Thoracic aorta (tissue), 2 donors: Measurements from ENCODE around the gene CACNA1B. TPM values are rescaled to one million over a fixed set of nuclear protein-coding genes. Genes with fewer than 3 reads are reported as not detected.

Source experiments
- ATAC-seq: fragments of 150-250 bp; one replicate; pipeline ENCODE4 v1.8.0; 2017; ENCODE audit warnings: low read depth; ENCODE audit not compliant: insufficient number of reproducible peaks, low FRiP score
- DNase-seq: peaks from one replicate; pipeline ENCODE4 v3.0.0-alpha.2; 2020; ENCODE audit warnings: low spot score
- H3K27ac ChIP-seq, 2 donors: fragments of 200-600 bp; sonication (generic); 1 replicate in 1 of 2; 2 replicates in 1 of 2; pipeline ENCODE4 v1.5.1; 2016; ENCODE audit warnings: mild to moderate bottlenecking in 2 of 2, moderate library complexity in 2 of 2
- H3K27me3 ChIP-seq: fragments of 200-600 bp; sonication (generic); replicated peaks from 2 replicates; pipeline ENCODE4 v1.6.0; 2016; ENCODE audit warnings: mild to moderate bottlenecking; ENCODE audit not compliant: insufficient read depth
- H3K36me3 ChIP-seq: fragments of 200-600 bp; sonication (generic); one replicate; pipeline ENCODE4 v1.5.1; 2016
- H3K4me1 ChIP-seq, 2 donors: fragments of 200-600 bp; sonication (generic); 1 replicate in 1 of 2; 2 replicates in 1 of 2; pipeline versions ENCODE4 v1.5.1 to v1.6.0; 2016; ENCODE audit warnings: low read depth in 2 of 2, mild to moderate bottlenecking in 1 of 2; ENCODE audit not compliant: control insufficient read depth in 1 of 2
- H3K4me3 ChIP-seq: fragments of 200-600 bp; sonication (generic); 2 replicates; pipeline ENCODE4 v1.5.1; 2016; ENCODE audit warnings: mild to moderate bottlenecking
- H3K9me3 ChIP-seq: fragments of 200-600 bp; sonication (generic); 2 replicates; pipeline ENCODE4 v1.5.1; 2016
- CTCF ChIP-seq: fragments of 200-600 bp; sonication (generic); IDR thresholded peaks from one replicate; pipeline ENCODE4 v1.5.1; 2019; ENCODE audit warnings: antibody characterized with exemption
- total RNA-seq, 2 donors: library from RNA; depleted of rRNA; stranded (reverse); fragments of >200 nt; gene quantifications; one replicate each; pipeline versions ENCODE4 v1.1.0 to v1.2.3, GENCODE V29; 2016

CACNA1B gene
- total RNA-seq, 2 donors from 2014 or later = 0.07 to 0.14 TPM

- DNase-seq = no peak
- Histone ChIP-seq H3K4me3 (no peak overlapping the region), H3K4me1 (no peaks in the 10 kb centered on the region), H3K36me3 (no peaks in the 10 kb centered on the region), H3K27me3 (no peaks in the 10 kb centered on the region), H3K27ac (no peak overlapping the region), H3K9me3 (no peaks in the 10 kb centered on the region)
- TF ChIP-seq CTCF = no peak
- ATAC-seq = no peak
These were observed 224.9 kb downstream of the CACNA1B start for GRCh38 chr9:138102246-138103051.

- Histone ChIP-seq H3K27me3 (no peaks in the 10 kb centered on the region), H3K36me3 (no peaks in the 10 kb centered on the region), H3K27ac (no peak overlapping the region), H3K4me1 (no peaks in the 10 kb centered on the region), H3K4me3 (no peak overlapping the region), H3K9me3 (no peaks in the 10 kb centered on the region)
- ATAC-seq = no peak
- DNase-seq = no peak
- no peak for TF ChIP-seq CTCF
These were observed 225.7 kb downstream of the CACNA1B start for GRCh38 chr9:138103111-138103848.

- no peak overlapping the region for H3K27ac ChIP-seq
These were observed 226.2 kb downstream of the CACNA1B start for GRCh38 chr9:138103849-138104206.

GRCh38 chr9:138104251-138105122 lies 226.9 kb downstream of the CACNA1B start:
- Histone ChIP-seq H3K36me3 (no peaks in the 10 kb centered on the region), H3K4me3 (no peak overlapping the region), H3K27me3 (no peaks in the 10 kb centered on the region), H3K9me3 (no peaks in the 10 kb centered on the region), H3K4me1 (no peaks in the 10 kb centered on the region), H3K27ac (no peak overlapping the region)
- ATAC-seq (no peak), DNase-seq (no peak)
- TF ChIP-seq CTCF = no peak

More at GRCh38 chr9:138103849-138104206, 226.2 kb downstream of the CACNA1B start:
- no peaks in the 10 kb centered on the region for H3K9me3 ChIP-seq
- no peak overlapping the region for H3K4me3 ChIP-seq
- H3K36me3 ChIP-seq = no peaks in the 10 kb centered on the region
- TF ChIP-seq CTCF = no peak
- DNase-seq (no peak), ATAC-seq (no peak)
- no peaks in the 10 kb centered on the region for H3K27me3 ChIP-seq
- no peaks in the 10 kb centered on the region for H3K4me1 ChIP-seq

- Histone ChIP-seq H3K27ac (no peak overlapping the region), H3K4me3 (no peak overlapping the region), H3K9me3 (no peaks in the 10 kb centered on the region), H3K36me3 (no peaks in the 10 kb centered on the region), H3K4me1 (no peaks in the 10 kb centered on the region), H3K27me3 (no peaks in the 10 kb centered on the region)
- no peak for TF ChIP-seq CTCF
- no peak for DNase-seq
- no peak for ATAC-seq
These were observed 227.5 kb downstream of the CACNA1B start for GRCh38 chr9:138105123-138105415.
